ENCODE data around the gene ULK1.

DNA sequence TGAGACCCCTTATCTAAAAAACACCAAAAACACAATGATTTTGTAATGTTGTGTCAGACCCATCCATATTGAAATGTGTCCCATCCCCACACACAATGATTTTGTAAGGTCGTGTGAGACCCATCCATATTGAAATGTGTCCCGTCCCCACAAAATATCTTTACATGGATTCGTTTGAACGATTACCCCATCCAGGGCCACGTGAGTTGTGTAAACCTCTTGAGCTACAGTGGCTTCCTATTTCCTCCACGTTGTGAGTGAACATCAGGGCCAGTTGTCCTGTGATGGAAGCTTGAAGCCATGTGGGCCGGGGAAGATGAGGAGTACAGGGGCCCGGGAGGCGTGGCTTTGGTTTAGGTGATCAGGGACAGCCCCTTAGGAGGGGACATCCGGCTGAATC lies 27.0 kb upstream of the ULK1 start:
- no peak for TF ChIP-seq CTCF (IDR thresholded peaks at IDR 0.05)
- TF ChIP-seq POLR2A (IDR thresholded peaks at IDR 0.05): no peak

Measured in adrenal gland (tissue), 5 donors.